Measurements from ENCODE around the gene WNT7A. TPM values are rescaled to one million over a fixed set of nuclear protein-coding genes. Genes with fewer than 3 reads are reported as not detected.

The WNT7A gene
- total RNA-seq, 1 experiment from 2014 or later: not detected

- Histone ChIP-seq H2BK12ac (ENCODE audit: insufficient read length, low read depth, low read length) (no peak overlapping the region), H2BK20ac (ENCODE audit: low read depth, low read length, poor library complexity, severe bottlenecking) (no peak overlapping the region), H2BK5ac (ENCODE audit: insufficient read length, low read length) (no peak overlapping the region), H3K23ac (ENCODE audit: insufficient read length, low read depth, low read length) (no peak overlapping the region), H3K4ac (ENCODE audit: low read depth, low read length) (no peak overlapping the region), H4K5ac (ENCODE audit: insufficient read length, low read depth, low read length) (no peak overlapping the region), H4K20me1 (ENCODE audit: control insufficient read depth, insufficient read depth, insufficient read length) (no peaks in the 10 kb centered on the region), H2BK120ac (ENCODE audit: low read depth, low read length, poor library complexity, severe bottlenecking) (no peak overlapping the region), H3K56ac (ENCODE audit: insufficient read length, low read depth, low read length) (no peak overlapping the region), H3T11ph (ENCODE audit: low read length) (no peak overlapping the region), H3K27me3 (ENCODE audit: insufficient read depth, low read length) (no peaks in the 10 kb centered on the region), H4K91ac (ENCODE audit: insufficient read length, low read depth, low read length) (no peak overlapping the region), H3K14ac (ENCODE audit: insufficient read depth, low read length) (no peak overlapping the region), H2BK15ac (ENCODE audit: low read depth, low read length) (no peak overlapping the region), H3K23me2 (ENCODE audit: insufficient read length, low read depth, low read length, poor library complexity, severe bottlenecking) (no peaks in the 10 kb centered on the region), H3K27ac (ENCODE audit: insufficient read length, low read depth, low read length) (no peak overlapping the region), H3K79me2 (ENCODE audit: insufficient read depth, low read length) (no peaks in the 10 kb centered on the region), H3K79me1 (ENCODE audit: insufficient read depth, low read depth, low read length, poor library complexity, severe bottlenecking) (no peaks in the 10 kb centered on the region), H3K9ac (ENCODE audit: extremely low read depth, insufficient read length, low read length) (no peak overlapping the region), H4K8ac (replicated peaks; ENCODE audit: insufficient read length, low read depth, low read length) (no peak overlapping the region), H3K9me3 (ENCODE audit: control insufficient read depth, low read depth, low read length) (no peaks in the 10 kb centered on the region), H3K4me2 (ENCODE audit: insufficient read depth, insufficient read length, low read length) (no peak overlapping the region), H2AK5ac (ENCODE audit: insufficient read length, low read length) (no peak overlapping the region), H3K4me1 (ENCODE audit: insufficient read depth, low read length) (no peaks in the 10 kb centered on the region; the same call in 1 of the 2 replicates), H3K18ac (ENCODE audit: insufficient read length, low read depth, low read length) (no peak overlapping the region), H2AFZ (ENCODE audit: low read length) (no peak overlapping the region)
- Mint-ChIP-seq H3K4me3 (no peak overlapping the region), H3K9me3 (no peaks in the 10 kb centered on the region; a peak in 1 of 5 replicates), H3K36me3 (ENCODE audit: insufficient read depth in 1 of 3, low read depth in 3 of 3) (no peaks in the 10 kb centered on the region), H3K27ac (no peak overlapping the region), H3K4me1 (peaks cover 19 to 40% of the 10 kb centered on the region in 2 experiments), H3K27me3 (ENCODE audit: low read depth) (peaks cover 15% of the 10 kb centered on the region)
- WGBS (ENCODE audit: extremely low coverage, insufficient read length, low lambda C conversion rate): no CpG with 5 or more reads among the region's 13 CpGs
- DNase-seq: no peak
- TF ChIP-seq CTCF (conservative IDR thresholded peaks at IDR 0.05): no peak
These were observed 89.3 kb downstream of the WNT7A start for GRCh38 chr3:13790376-13791197.

Data from H9 (cell line).